Stimulated activated CD8-positive, alpha-beta memory T cell treated with anti-CD3 and anti-CD28 coated beads, Interleukin-12 subunit alpha, Interleukin-12 subunit beta, amount 100 ng/mL, for 24 hours (primary cell): ENCODE measurements around the gene PPP2R2C.

Experiments used
- DNase-seq: peaks from one replicate; pipeline ENCODE4 v3.0.0-alpha.2; 2020; ENCODE audit errors: extremely low read depth

Gene PPP2R2C

GRCh38 chr4:6494431-6495295 is 22.2 kb upstream of the PPP2R2C start:
- no peak for DNase-seq

DNA sequence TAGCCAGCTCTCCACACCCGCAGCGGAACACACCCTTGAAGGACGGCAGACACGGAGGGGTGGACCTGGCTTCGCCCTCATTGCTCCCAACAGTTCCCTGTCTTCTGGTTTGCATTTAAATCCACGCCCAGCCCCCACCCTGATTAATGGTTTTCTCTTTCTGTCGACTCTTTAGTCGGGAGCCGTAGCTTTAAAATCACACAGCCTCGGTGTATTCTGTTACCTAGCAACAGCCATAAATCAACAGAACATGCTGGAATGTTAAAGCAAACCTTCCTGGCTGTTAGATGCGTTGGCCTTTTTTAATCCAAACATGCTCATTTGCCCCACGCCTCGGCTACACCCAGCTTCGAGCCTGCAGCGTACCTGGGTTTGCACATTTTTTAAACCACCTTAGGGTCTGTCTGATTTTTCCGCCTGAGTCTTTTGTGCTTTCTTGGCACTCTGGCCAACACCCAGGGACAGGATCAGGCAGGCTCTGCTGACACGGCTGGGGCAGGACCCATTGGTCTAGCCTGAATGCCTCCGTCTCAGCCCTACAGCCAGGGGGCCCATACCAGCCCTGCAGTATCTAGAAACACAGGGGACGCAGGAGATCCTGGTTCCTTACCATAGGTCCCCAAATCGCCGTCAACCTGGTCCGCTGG is 21.4 kb upstream of the PPP2R2C start:
- no peak for DNase-seq

GRCh38 chr4:6492861-6493657 is 20.6 kb upstream of the PPP2R2C start:
- DNase-seq: no peak

GRCh38 chr4:6492027-6492590 is 19.7 kb upstream of the PPP2R2C start:
- DNase-seq: no peak

GRCh38 chr4:6491235-6491634 is 18.8 kb upstream of the PPP2R2C start:
- no peak for DNase-seq

DNA sequence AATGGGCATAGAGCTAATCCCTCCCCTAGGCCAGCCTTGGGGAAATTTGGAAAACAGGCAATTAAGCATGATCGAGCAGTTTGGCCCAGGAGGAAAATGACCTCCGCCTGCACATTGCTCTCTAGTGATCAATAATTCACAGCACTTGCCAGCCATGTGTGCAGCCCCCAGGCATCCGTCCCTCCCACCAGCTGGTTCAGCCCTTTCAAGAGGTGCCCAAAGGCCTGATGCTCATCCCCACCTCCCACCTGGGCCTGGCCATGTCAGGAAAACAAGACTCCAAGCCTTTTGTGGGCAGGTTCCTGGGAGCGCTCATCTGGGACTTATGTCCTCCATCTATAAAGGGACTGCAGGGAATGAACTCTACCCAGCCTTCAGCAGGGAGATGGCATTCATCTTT is 17.5 kb upstream of the PPP2R2C start:
- no peak for DNase-seq

- DNase-seq: no peak
These were observed 15.1 kb upstream of the PPP2R2C start for GRCh38 chr4:6487466-6487865.

DNA sequence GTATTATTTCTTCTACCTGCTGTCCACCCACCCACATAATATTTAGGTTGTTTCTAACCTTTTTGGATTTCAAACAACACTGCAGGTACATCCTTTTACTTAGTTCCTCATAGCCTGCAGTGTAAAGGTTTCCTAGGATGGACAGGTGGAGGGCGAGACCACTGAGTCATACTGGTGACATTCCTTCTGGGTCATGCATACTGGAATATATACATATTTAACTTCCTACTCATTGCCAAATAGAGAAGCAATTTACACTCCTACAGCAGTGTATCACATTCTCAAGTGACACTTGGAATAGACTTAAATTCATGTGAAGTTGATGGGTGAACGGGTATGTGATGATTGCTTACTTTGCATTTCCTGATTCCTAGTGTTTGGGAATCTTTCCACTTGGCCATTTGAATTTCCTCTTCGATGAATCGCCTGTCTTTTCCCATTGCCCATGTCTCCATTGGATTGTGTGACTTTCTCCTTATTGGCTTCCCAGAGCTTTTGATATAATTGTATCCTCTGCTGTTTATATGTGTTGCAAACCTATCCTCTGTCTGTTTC is 8.2 kb upstream of the PPP2R2C start:
- no peak for DNase-seq

DNA sequence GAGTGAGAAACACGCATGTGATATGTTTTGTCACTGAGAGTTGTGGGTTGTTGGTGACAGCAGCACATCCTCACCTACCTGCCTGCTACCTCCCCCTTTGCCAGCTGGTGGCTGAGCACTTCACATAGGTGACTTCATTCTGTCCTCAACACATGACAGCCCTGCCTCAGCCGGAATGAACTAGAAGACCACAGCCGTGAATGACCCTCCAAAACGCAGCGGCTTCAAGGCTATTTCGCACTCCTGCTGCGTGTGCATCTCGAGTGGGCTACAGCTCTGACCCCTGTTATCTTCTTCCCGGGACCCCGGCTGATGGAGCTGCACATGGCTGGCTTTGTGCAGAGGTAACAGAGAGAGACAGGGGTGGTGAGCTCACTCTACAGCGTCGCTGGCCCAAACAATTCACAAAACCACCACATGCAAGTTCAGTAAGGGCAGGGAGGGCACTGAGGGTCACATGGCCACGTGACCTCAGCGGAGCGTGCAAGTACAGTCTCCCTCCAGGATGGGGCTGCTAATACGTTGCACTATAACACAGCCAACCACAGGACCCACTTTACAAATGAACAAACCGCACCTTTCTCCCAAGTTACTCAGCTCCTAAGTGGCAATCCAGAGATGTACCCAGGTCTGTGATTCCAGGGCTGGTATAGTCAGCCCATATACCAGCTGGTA is 6.3 kb upstream of the PPP2R2C start:
- no peak for DNase-seq

GRCh38 chr4:6476893-6477292 is 4.5 kb upstream of the PPP2R2C start:
- no peak for DNase-seq

- DNase-seq: no peak
These were observed 3.1 kb upstream of the PPP2R2C start for GRCh38 chr4:6475492-6476020.

DNA sequence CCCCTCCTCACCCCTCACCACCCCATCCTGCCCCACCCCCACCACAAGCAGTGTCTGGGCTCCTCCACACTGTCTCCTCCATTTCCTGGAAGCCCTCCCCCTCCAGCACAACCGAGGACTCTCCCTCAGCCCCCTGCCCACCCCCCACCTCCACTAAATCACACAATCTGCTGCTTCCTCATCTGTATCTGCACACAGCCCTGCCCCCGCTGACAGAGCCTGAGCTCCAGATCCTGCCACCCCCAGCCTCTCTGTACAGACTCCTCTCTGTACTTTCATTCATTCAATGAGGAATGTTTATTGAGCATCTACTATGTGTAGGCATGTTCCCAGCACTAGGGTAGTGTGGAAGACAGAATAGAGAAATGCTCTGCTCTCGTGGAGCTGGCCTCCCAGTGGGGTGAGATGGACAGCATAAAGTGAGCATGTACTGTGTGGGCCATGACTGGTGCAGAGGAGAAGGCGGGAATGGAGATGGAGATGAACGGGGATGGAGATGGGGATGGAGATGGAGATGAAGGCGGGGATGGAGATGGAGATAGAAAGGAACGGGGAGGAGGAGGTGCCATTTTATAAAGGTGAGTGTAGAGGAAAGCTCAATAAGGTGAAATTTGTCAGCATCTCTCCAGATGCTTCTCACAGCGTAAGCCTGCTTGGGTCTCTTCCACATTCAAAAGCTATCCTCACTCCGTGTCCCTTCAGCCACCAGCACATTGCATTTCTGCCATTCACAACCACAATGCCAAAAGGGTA is 2.5 kb upstream of the PPP2R2C start:
- no peak for DNase-seq

DNA sequence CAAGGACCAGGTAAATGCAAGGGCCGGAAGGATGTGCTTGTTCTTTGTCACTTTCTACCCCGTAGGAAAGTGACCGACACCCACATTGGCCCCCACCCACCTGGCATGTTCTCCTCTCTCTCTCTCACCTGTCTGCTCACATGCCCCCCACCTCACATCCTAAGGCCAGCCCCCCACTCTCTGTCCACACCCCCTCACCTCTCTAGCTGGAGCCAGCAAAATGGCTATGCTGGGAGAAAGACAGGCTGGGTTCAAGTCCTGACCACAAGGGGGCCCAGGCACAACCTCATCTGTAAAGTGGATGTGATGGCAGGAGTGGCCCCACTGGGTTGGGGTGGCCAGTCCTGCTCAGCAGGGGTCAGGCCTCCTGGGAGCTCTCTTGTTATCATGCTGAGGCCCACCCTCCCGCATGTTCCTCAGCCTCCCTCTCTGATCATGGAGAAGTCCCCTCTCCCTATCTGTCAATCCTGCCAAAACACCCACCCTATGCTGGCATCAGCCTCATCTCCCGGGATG is 1.7 kb upstream of the PPP2R2C start:
- no peak for DNase-seq

- DNase-seq: no peak
These were observed 1.0 kb upstream of the PPP2R2C start for GRCh38 chr4:6473264-6474052.

DNA sequence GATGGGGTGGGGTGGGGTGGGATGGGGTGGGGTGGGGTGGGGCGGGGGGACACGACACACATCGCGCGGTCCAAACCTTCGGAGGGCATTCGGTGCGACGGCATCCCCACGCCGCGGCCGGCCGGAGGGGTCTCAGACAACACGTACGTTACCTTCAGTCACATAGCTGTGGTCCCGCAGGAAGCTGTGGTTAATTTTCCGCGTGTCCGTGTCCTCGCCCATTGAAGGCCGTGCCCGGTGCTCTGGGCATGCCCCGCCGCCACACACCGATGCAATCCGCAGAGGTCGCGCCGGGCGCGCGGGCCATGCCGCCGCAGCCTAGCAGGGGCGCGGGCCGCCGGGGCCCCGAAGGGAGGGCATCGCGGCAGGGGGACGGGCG is 417 bp downstream of the PPP2R2C start:
- no peak for DNase-seq

DNA sequence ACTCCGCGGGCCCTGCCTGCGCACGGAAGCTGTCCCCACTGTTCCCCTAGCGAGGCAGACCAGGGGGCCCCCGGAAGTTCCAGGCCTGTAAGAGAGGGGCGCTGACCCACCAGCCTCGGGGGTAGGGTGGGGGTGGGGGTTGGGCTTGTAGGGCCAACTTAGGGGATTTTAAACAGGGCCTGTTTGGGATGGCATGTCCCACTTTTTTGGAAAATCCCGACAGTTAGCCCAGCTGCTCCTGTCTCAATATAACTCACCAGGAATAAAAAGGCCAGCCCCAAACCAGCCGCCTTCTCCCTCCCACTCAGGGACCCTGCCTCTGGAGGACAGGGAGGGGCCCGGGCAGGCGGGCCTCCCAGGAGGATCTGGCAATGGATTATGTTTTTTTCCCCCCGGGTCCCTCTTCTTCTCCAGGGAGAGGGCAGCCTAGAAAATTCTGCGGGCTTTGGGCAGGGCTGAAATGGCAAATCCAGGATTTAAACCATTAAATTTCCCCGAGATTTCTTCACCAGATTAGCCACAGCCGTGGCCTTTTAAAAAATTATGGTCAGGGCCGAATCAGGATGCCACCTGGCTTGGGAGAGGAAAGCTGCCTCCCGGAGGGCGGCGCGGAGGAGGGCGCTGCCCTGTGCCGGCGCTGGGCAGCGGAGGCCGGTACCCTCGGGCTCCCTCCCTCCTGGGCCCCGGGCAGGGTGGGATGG is 957 bp downstream of the PPP2R2C start:
- DNase-seq: no peak

GRCh38 chr4:6470502-6471306 is 1.7 kb downstream of the PPP2R2C start:
- DNase-seq: no peak
